Measurements from ENCODE around the gene PITPNB.

The PITPNB gene

GRCh38 chr22:27870234-27871191, 48.5 kb downstream of the PITPNB start:
- no peaks in the 10 kb centered on the region for H4K20me1 ChIP-seq (ENCODE audit: control insufficient read depth, insufficient read depth, low read depth, low read length)
- no peaks in the 10 kb centered on the region for H3K9me2 ChIP-seq (replicated peaks; ENCODE audit: control insufficient read depth, low read length)
- H3K9me3 ChIP-seq (ENCODE audit: control insufficient read depth, insufficient read depth, low read length), result no peaks in the 10 kb centered on the region
- no peak overlapping the region for H3K4me2 ChIP-seq (ENCODE audit: low read length)
- TF ChIP-seq EZH2phosphoT487 (IDR thresholded peaks at IDR 0.05; ENCODE audit: borderline replicate concordance, low read length) (no peak), CTCF (IDR thresholded peaks at IDR 0.05; ENCODE audit: low read depth, low read length, poor library complexity, severe bottlenecking) (no peak)
- H3K36me3 ChIP-seq (ENCODE audit: control insufficient read depth, low read length), result peaks cover 87% of the 10 kb centered on the region
- H3K27me3 ChIP-seq (ENCODE audit: control insufficient read depth, low read length), result no peaks in the 10 kb centered on the region
- no peaks in the 10 kb centered on the region for H3K4me1 ChIP-seq (ENCODE audit: control insufficient read depth, low read length)
- H3K27ac ChIP-seq (ENCODE audit: low read depth, low read length), result no peak overlapping the region
- H3K4me3 ChIP-seq (ENCODE audit: low read length), result no peak overlapping the region
- peaks cover 14% of the 10 kb centered on the region for H3K79me2 ChIP-seq (ENCODE audit: control insufficient read depth, low read length)
- no peaks in the 10 kb centered on the region for H3F3A ChIP-seq (ENCODE audit: control insufficient read depth, insufficient read depth)

- Histone ChIP-seq H3K27ac (ENCODE audit: low read depth, low read length) (no peak overlapping the region), H3K4me2 (ENCODE audit: low read length) (no peak overlapping the region)
- TF ChIP-seq EZH2phosphoT487 (IDR thresholded peaks at IDR 0.05; ENCODE audit: borderline replicate concordance, low read length) (no peak), CTCF (IDR thresholded peaks at IDR 0.05; ENCODE audit: low read depth, low read length, poor library complexity, severe bottlenecking) (no peak)
These were observed 50.2 kb downstream of the PITPNB start for GRCh38 chr22:27868732-27869282.

GRCh38 chr22:27867953-27868731, 50.9 kb downstream of the PITPNB start:
- H3K9me3 ChIP-seq (ENCODE audit: control insufficient read depth, insufficient read depth, low read length), result no peaks in the 10 kb centered on the region

More at GRCh38 chr22:27868732-27869282, 50.2 kb downstream of the PITPNB start:
- no peaks in the 10 kb centered on the region for H3F3A ChIP-seq (ENCODE audit: control insufficient read depth, insufficient read depth)
- no peaks in the 10 kb centered on the region for H3K27me3 ChIP-seq (ENCODE audit: control insufficient read depth, low read length)
- H3K36me3 ChIP-seq (ENCODE audit: control insufficient read depth, low read length), result peaks cover 78% of the 10 kb centered on the region
- H4K20me1 ChIP-seq (ENCODE audit: control insufficient read depth, insufficient read depth, low read depth, low read length), result no peaks in the 10 kb centered on the region
- no peaks in the 10 kb centered on the region for H3K9me2 ChIP-seq (replicated peaks; ENCODE audit: control insufficient read depth, low read length)
- no peaks in the 10 kb centered on the region for H3K4me1 ChIP-seq (ENCODE audit: control insufficient read depth, low read length)
- no peaks in the 10 kb centered on the region for H3K9me3 ChIP-seq (ENCODE audit: control insufficient read depth, insufficient read depth, low read length)
- 0 out of 2 replicates have a peak, but pooled peaks cover 2% of the 10 kb centered on the region for H3K79me2 ChIP-seq (ENCODE audit: control insufficient read depth, low read length)
- H3K4me3 ChIP-seq (ENCODE audit: low read length), result no peak overlapping the region

More at GRCh38 chr22:27867953-27868731, 50.9 kb downstream of the PITPNB start:
- no peak overlapping the region for H3K4me3 ChIP-seq (ENCODE audit: low read length)
- no peaks in the 10 kb centered on the region for H4K20me1 ChIP-seq (ENCODE audit: control insufficient read depth, insufficient read depth, low read depth, low read length)
- no peaks in the 10 kb centered on the region for H3K4me1 ChIP-seq (ENCODE audit: control insufficient read depth, low read length)
- H3K9me2 ChIP-seq (replicated peaks; ENCODE audit: control insufficient read depth, low read length), result no peaks in the 10 kb centered on the region
- H3K79me2 ChIP-seq (ENCODE audit: control insufficient read depth, low read length), result 0 out of 2 replicates have a peak, but pooled peaks cover 2% of the 10 kb centered on the region
- TF ChIP-seq CTCF (IDR thresholded peaks at IDR 0.05; ENCODE audit: low read depth, low read length, poor library complexity, severe bottlenecking), result no peak
- TF ChIP-seq EZH2phosphoT487 (IDR thresholded peaks at IDR 0.05; ENCODE audit: borderline replicate concordance, low read length), result no peak
- H3K27ac ChIP-seq (ENCODE audit: low read depth, low read length), result no peak overlapping the region
- no peaks in the 10 kb centered on the region for H3F3A ChIP-seq (ENCODE audit: control insufficient read depth, insufficient read depth)
- H3K27me3 ChIP-seq (ENCODE audit: control insufficient read depth, low read length), result no peaks in the 10 kb centered on the region
- no peak overlapping the region for H3K4me2 ChIP-seq (ENCODE audit: low read length)
- peaks cover 78% of the 10 kb centered on the region for H3K36me3 ChIP-seq (ENCODE audit: control insufficient read depth, low read length)
